Neural cell (in vitro differentiated cells): ENCODE results near the gene EPC2. TPM values are rescaled to one million over a fixed set of nuclear protein-coding genes. Genes with fewer than 3 reads are reported as not detected.

Experiments
- H2AFZ ChIP-seq: fragments of 200-600, 300-800 bp; sonication (generic), shearing (Covaris generic); 2 replicates; pipeline ENCODE4 v1.6.0; 2014; ENCODE audit warnings: low read depth, mild to moderate bottlenecking, antibody characterized with exemption, low read length, moderate library complexity
- H3F3A ChIP-seq: fragments of 200-600 bp; shearing (Covaris generic); 2 replicates; pipeline ENCODE4 v1.6.1; 2016; ENCODE audit warnings: mild to moderate bottlenecking, moderate library complexity, mixed read lengths, antibody characterized with exemption, low read length; ENCODE audit not compliant: insufficient read depth, poor library complexity, severe bottlenecking
- H3K27ac ChIP-seq: fragments of 200-600, 300-800 bp; sonication (generic), shearing (Covaris generic); 2 replicates; pipeline ENCODE4 v1.5.1; 2014; ENCODE audit warnings: mild to moderate bottlenecking, low read length, moderate library complexity
- H3K27me3 ChIP-seq: fragments of 300-800, 200-600 bp; sonication (generic), shearing (Covaris generic); 2 replicates; pipeline ENCODE4 v1.6.0; 2014; ENCODE audit warnings: mild to moderate bottlenecking, low read depth, low read length, moderate library complexity; ENCODE audit not compliant: insufficient read depth
- H3K36me3 ChIP-seq: fragments of 300-800, 200-600 bp; sonication (generic), shearing (Covaris generic); 2 replicates; pipeline ENCODE4 v1.5.1; 2014; ENCODE audit warnings: mild to moderate bottlenecking, antibody characterized with exemption, low read length, moderate library complexity; ENCODE audit not compliant: insufficient read depth
- H3K4me2 ChIP-seq: fragments of 300-800, 200-600 bp; sonication (generic), shearing (Covaris generic); 2 replicates; pipeline ENCODE4 v1.6.0; 2014; ENCODE audit warnings: mild to moderate bottlenecking, low read length
- H3K4me3 ChIP-seq: fragments of 300-800, 200-600 bp; sonication (generic), shearing (Covaris generic); 2 replicates; pipeline ENCODE4 v1.5.1; 2014; ENCODE audit warnings: mild to moderate bottlenecking, low read length, moderate library complexity
- H3K79me2 ChIP-seq: fragments of 200-600 bp; shearing (Covaris generic); replicated peaks from 2 replicates; pipeline ENCODE4 v1.6.0; 2014; ENCODE audit warnings: mild to moderate bottlenecking, low read length, moderate library complexity; ENCODE audit not compliant: insufficient read depth
- H3K9ac ChIP-seq: fragments of 300-800, 200-600 bp; sonication (generic), shearing (Covaris generic); 2 replicates; pipeline ENCODE4 v1.6.1; 2016; ENCODE audit warnings: mild to moderate bottlenecking, low read length, mixed read lengths
- H3K9me2 ChIP-seq: fragments of 200-600 bp; shearing (Covaris generic); 2 replicates; pipeline ENCODE4 v1.6.1; 2016; ENCODE audit warnings: mild to moderate bottlenecking, low read length, mixed read lengths; ENCODE audit not compliant: insufficient read depth
- H3K9me3 ChIP-seq: fragments of 200-600, 300-800 bp; sonication (generic), shearing (Covaris generic); 2 replicates; pipeline ENCODE4 v1.6.1; 2016; ENCODE audit warnings: mild to moderate bottlenecking, mixed run types, low read length, moderate library complexity, mixed read lengths
- H4K20me1 ChIP-seq: fragments of 200-600 bp; shearing (Covaris generic); 2 replicates; pipeline ENCODE4 v1.6.1; 2016; ENCODE audit warnings: mild to moderate bottlenecking, mixed run types; ENCODE audit not compliant: insufficient read depth
- EP300 ChIP-seq: fragments of 450-650 bp; conservative IDR thresholded peaks from 2 replicates; pipeline ENCODE4 v1.6.1; 2014; ENCODE audit warnings: antibody characterized with exemption, mild to moderate bottlenecking, moderate library complexity; ENCODE audit not compliant: poor library complexity, severe bottlenecking
- EZH2 ChIP-seq: fragments of 200-600, 300-800 bp; shearing (Covaris generic), sonication (generic); IDR thresholded peaks from 2 replicates; pipeline ENCODE4 v1.6.1; 2014; ENCODE audit warnings: antibody characterized with exemption, low read length, borderline replicate concordance, mild to moderate bottlenecking; ENCODE audit not compliant: insufficient read depth, poor library complexity, severe bottlenecking
- MXI1 ChIP-seq: fragments of 450-650 bp; conservative IDR thresholded peaks from 2 replicates; pipeline ENCODE4 v1.6.1; 2014; ENCODE audit warnings: antibody characterized with exemption, mild to moderate bottlenecking; ENCODE audit not compliant: poor library complexity, severe bottlenecking
- POLR2AphosphoS5 ChIP-seq: IDR thresholded peaks from 2 replicates; pipeline ENCODE4 v1.6.1; 2012
- RAD21 ChIP-seq: fragments of 450-650 bp; conservative IDR thresholded peaks from 2 replicates; pipeline ENCODE4 v1.6.1; 2014; ENCODE audit warnings: antibody characterized with exemption, mild to moderate bottlenecking, moderate library complexity
- SMC3 ChIP-seq: fragments of 450-650 bp; conservative IDR thresholded peaks from 2 replicates; pipeline ENCODE4 v1.6.1; 2014; ENCODE audit warnings: antibody characterized with exemption, mild to moderate bottlenecking, moderate library complexity; ENCODE audit not compliant: poor library complexity
- TAF1 ChIP-seq: IDR thresholded peaks from 2 replicates; pipeline ENCODE4 v1.6.1; 2012; ENCODE audit warnings: low read depth
- polyA plus RNA-seq: library from polyadenylated mRNA; depleted of rRNA; stranded (reverse); fragments of >200 nt; gene quantifications from 2 replicates; pipeline ENCODE4 v1.2.3, GENCODE V29; 2014
- TF ChIP-seq, protein P1 (sequence below): fragments of 450-650 bp; IDR thresholded peaks from 2 replicates; pipeline ENCODE4 v1.5.1; 2014; ENCODE audit warnings: antibody characterized with exemption, mild to moderate bottlenecking, moderate library complexity; ENCODE audit not compliant: poor library complexity, severe bottlenecking
- TF ChIP-seq, protein P2 (sequence below): IDR thresholded peaks from 2 replicates; pipeline ENCODE4 v1.6.1; 2012; ENCODE audit warnings: borderline replicate concordance

The EPC2 gene
- polyA plus RNA-seq, 1 donor from 2014 or later = 43.9 TPM

DNA sequence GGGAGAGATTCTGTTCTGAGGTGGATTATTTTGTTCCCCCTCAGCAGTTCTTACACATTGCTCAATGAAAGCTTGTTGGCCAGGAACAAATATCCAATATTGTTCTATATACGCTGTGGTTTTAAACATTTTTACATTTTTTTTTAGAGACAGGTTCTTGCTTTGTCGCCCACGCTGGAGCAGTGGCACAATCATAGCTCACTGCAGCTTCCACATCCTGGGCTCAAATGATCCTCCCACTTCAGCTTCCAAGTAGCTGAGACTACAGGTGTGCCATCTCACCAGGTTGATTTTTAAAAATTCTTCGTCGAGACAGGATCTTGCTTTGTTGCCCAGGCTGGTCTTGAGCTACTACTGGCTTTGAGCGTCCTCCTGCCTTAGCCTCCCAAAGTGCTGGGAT is 171.6 kb downstream of the EPC2 start:
- Histone ChIP-seq H3K4me2 (peak overlapping the region; percentile 32), H3K27ac (peak overlapping the region; percentile 90), H3K9me3 (no peaks in the 10 kb centered on the region), H3F3A (peaks cover 9% of the 10 kb centered on the region), H3K4me3 (peak overlapping the region; percentile 53), H4K20me1 (no peaks in the 10 kb centered on the region), H3K27me3 (no peaks in the 10 kb centered on the region), H3K36me3 (no peaks in the 10 kb centered on the region), H2AFZ (no peak overlapping the region), H3K9me2 (no peaks in the 10 kb centered on the region), H3K9ac (peak overlapping the region; percentile 63), H3K79me2 (no peaks in the 10 kb centered on the region)
- TF ChIP-seq, protein P1, sequence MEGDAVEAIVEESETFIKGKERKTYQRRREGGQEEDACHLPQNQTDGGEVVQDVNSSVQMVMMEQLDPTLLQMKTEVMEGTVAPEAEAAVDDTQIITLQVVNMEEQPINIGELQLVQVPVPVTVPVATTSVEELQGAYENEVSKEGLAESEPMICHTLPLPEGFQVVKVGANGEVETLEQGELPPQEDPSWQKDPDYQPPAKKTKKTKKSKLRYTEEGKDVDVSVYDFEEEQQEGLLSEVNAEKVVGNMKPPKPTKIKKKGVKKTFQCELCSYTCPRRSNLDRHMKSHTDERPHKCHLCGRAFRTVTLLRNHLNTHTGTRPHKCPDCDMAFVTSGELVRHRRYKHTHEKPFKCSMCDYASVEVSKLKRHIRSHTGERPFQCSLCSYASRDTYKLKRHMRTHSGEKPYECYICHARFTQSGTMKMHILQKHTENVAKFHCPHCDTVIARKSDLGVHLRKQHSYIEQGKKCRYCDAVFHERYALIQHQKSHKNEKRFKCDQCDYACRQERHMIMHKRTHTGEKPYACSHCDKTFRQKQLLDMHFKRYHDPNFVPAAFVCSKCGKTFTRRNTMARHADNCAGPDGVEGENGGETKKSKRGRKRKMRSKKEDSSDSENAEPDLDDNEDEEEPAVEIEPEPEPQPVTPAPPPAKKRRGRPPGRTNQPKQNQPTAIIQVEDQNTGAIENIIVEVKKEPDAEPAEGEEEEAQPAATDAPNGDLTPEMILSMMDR = no peak
- no peak for TF ChIP-seq EP300
- no peak for TF ChIP-seq SMC3
- no peak for TF ChIP-seq POLR2AphosphoS5
- no peak for TF ChIP-seq EZH2
- TF ChIP-seq, protein P2, sequence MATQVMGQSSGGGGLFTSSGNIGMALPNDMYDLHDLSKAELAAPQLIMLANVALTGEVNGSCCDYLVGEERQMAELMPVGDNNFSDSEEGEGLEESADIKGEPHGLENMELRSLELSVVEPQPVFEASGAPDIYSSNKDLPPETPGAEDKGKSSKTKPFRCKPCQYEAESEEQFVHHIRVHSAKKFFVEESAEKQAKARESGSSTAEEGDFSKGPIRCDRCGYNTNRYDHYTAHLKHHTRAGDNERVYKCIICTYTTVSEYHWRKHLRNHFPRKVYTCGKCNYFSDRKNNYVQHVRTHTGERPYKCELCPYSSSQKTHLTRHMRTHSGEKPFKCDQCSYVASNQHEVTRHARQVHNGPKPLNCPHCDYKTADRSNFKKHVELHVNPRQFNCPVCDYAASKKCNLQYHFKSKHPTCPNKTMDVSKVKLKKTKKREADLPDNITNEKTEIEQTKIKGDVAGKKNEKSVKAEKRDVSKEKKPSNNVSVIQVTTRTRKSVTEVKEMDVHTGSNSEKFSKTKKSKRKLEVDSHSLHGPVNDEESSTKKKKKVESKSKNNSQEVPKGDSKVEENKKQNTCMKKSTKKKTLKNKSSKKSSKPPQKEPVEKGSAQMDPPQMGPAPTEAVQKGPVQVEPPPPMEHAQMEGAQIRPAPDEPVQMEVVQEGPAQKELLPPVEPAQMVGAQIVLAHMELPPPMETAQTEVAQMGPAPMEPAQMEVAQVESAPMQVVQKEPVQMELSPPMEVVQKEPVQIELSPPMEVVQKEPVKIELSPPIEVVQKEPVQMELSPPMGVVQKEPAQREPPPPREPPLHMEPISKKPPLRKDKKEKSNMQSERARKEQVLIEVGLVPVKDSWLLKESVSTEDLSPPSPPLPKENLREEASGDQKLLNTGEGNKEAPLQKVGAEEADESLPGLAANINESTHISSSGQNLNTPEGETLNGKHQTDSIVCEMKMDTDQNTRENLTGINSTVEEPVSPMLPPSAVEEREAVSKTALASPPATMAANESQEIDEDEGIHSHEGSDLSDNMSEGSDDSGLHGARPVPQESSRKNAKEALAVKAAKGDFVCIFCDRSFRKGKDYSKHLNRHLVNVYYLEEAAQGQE = no peak
- no peak for TF ChIP-seq MXI1
- TF ChIP-seq TAF1 = no peak
- TF ChIP-seq RAD21 = no peak

DNA sequence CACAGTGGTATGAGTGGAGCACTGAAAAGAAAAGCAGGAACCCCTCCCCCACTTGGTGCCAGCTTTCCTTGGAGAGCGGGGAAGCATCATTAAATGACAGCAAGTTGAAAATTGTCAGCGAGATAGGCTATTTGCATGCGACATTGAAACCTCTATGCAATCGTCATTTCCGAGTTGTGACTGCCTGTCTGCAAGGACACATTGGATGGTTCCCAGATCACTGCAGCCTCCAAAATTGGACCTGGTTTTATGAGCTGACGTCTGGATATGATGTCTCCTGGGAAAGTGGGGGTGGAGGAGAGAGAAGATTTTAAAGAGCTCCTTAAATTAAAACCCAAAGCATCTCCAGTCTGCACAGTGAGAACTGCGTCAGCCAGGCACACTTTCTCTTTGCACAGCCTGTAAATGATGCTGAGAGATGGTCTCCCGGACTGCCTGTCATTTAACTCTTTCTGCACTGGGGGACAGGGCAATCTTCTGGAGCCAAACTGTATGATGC is 172.7 kb downstream of the EPC2 start:
- Histone ChIP-seq H3K9me2 (no peaks in the 10 kb centered on the region), H4K20me1 (no peaks in the 10 kb centered on the region), H3K4me2 (peak overlapping the region; percentile 6), H3K27ac (peak overlapping the region; percentile 90), H3K36me3 (no peaks in the 10 kb centered on the region), H3K9me3 (no peaks in the 10 kb centered on the region), H3K79me2 (no peaks in the 10 kb centered on the region), H3F3A (peaks cover 9% of the 10 kb centered on the region), H2AFZ (no peak overlapping the region), H3K9ac (peak overlapping the region; percentile 63), H3K4me3 (peak overlapping the region; percentile 53), H3K27me3 (no peaks in the 10 kb centered on the region)
- peak; percentile 88 for TF ChIP-seq POLR2AphosphoS5
- no peak for TF ChIP-seq MXI1
- peak; percentile 66 for TF ChIP-seq RAD21
- TF ChIP-seq TAF1 = peak; percentile 68
- TF ChIP-seq SMC3 = peak; percentile 63
- TF ChIP-seq, protein P1 = no peak
- peak; percentile 99 for TF ChIP-seq EP300
- TF ChIP-seq, protein P2 = peak; percentile 94
- TF ChIP-seq EZH2 = no peak
